Fibroblast of skin of left quadriceps (primary cell): ENCODE data around the gene CAPN12.

Source experiments
- DNase-seq, 2 experiments: peaks; one replicate each; pipeline ENCODE4 v3.0.0-alpha.2; 2013; ENCODE audit warnings: low read depth in 2 of 2

Gene CAPN12

GRCh38 chr19:38695832-38696728 lies 48.2 kb downstream of the CAPN12 start:
- no peak for DNase-seq

- DNase-seq: no peak
Measured at GRCh38 chr19:38695317-38695683, 49.0 kb downstream of the CAPN12 start.

GRCh38 chr19:38693380-38694223 lies 50.7 kb downstream of the CAPN12 start:
- DNase-seq: peak; percentile 70 to 72

- DNase-seq: no peak
Measured at GRCh38 chr19:38692458-38693379, 51.6 kb downstream of the CAPN12 start.

GRCh38 chr19:38691938-38692457 lies 52.3 kb downstream of the CAPN12 start:
- DNase-seq: peak; percentile 85 to 86

GRCh38 chr19:38690832-38691231 lies 53.4 kb downstream of the CAPN12 start:
- no peak for DNase-seq

GRCh38 chr19:38690146-38690545 lies 54.1 kb downstream of the CAPN12 start:
- DNase-seq: no peak

- DNase-seq: no peak
Measured at GRCh38 chr19:38687837-38688378, 56.4 kb downstream of the CAPN12 start.

GRCh38 chr19:38686530-38686888 lies 57.8 kb downstream of the CAPN12 start:
- no peak for DNase-seq

GRCh38 chr19:38685666-38686529 lies 58.4 kb downstream of the CAPN12 start:
- no peak for DNase-seq

- DNase-seq: no peak
Measured at GRCh38 chr19:38684862-38685665, 59.2 kb downstream of the CAPN12 start.

GRCh38 chr19:38684078-38684861 lies 60.0 kb downstream of the CAPN12 start:
- DNase-seq: peak in 1 of 2 experiments; percentile 63

- DNase-seq: peak; percentile 82
Measured at GRCh38 chr19:38683393-38684077, 60.7 kb downstream of the CAPN12 start.

- no peak for DNase-seq
Measured at GRCh38 chr19:38682872-38683392, 61.3 kb downstream of the CAPN12 start.

GRCh38 chr19:38682195-38682867 lies 61.9 kb downstream of the CAPN12 start:
- no peak for DNase-seq
